ENCODE data around the gene PYGM.

The PYGM gene

GRCh38 chr11:64771861-64772260 lies 12.1 kb upstream of the PYGM start:
- H3K4me3 ChIP-seq (ENCODE audit: low read depth in 1 of 2, low read length in 1 of 2) = peak overlapping the region; percentile 46 to 62
- H3K36me3 ChIP-seq = peaks cover 96% of the 10 kb centered on the region
- H3K9me3 ChIP-seq = peaks cover 6% of the 10 kb centered on the region
- no peaks in the 10 kb centered on the region for H3K27me3 ChIP-seq
- H3K4me1 ChIP-seq (ENCODE audit: control insufficient read depth in 1 of 2, insufficient read depth in 1 of 2, low read depth in 1 of 2, low read length in 1 of 2) = peaks cover 78 to 79% of the 10 kb centered on the region in 2 experiments
- TF ChIP-seq, protein P1, sequence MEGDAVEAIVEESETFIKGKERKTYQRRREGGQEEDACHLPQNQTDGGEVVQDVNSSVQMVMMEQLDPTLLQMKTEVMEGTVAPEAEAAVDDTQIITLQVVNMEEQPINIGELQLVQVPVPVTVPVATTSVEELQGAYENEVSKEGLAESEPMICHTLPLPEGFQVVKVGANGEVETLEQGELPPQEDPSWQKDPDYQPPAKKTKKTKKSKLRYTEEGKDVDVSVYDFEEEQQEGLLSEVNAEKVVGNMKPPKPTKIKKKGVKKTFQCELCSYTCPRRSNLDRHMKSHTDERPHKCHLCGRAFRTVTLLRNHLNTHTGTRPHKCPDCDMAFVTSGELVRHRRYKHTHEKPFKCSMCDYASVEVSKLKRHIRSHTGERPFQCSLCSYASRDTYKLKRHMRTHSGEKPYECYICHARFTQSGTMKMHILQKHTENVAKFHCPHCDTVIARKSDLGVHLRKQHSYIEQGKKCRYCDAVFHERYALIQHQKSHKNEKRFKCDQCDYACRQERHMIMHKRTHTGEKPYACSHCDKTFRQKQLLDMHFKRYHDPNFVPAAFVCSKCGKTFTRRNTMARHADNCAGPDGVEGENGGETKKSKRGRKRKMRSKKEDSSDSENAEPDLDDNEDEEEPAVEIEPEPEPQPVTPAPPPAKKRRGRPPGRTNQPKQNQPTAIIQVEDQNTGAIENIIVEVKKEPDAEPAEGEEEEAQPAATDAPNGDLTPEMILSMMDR (IDR thresholded peaks at IDR 0.05) = no peak
- H3K27ac ChIP-seq = peak overlapping the region; percentile 99

DNA sequence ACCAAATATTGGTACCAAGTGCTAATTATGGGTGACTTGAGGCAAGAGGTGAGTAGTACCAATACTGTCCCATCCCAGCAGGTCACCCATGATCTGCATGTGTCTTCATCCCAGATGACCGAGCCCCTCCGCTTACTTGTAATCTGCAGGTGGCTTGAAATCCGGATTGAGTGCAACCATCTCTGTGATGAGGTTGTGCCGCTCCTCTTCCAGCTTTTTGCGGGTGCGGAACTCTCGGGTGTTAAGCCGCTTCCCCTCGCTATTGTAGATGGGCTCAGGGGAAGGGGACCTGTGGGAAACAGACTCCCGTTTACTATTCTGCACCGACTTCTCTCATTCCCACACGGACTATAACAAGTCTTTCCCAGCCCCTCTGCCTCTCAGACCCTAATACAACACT lies 10.3 kb upstream of the PYGM start:
- TF ChIP-seq, protein P1 (IDR thresholded peaks at IDR 0.05) = no peak
- H3K27ac ChIP-seq = peak overlapping the region; percentile 99
- H3K27me3 ChIP-seq = no peaks in the 10 kb centered on the region
- H3K4me3 ChIP-seq (ENCODE audit: low read depth in 1 of 2, low read length in 1 of 2) = no peak overlapping the region
- H3K4me1 ChIP-seq (ENCODE audit: control insufficient read depth in 1 of 2, insufficient read depth in 1 of 2, low read depth in 1 of 2, low read length in 1 of 2) = peaks cover 61 to 62% of the 10 kb centered on the region in 2 experiments
- peaks cover 97% of the 10 kb centered on the region for H3K36me3 ChIP-seq
- H3K9me3 ChIP-seq = peaks cover 6% of the 10 kb centered on the region

- Histone ChIP-seq H3K4me1 (ENCODE audit: control insufficient read depth in 1 of 2, insufficient read depth in 1 of 2, low read depth in 1 of 2, low read length in 1 of 2) (peaks cover 52 to 53% of the 10 kb centered on the region in 2 experiments), H3K36me3 (peaks cover 97% of the 10 kb centered on the region), H3K4me3 (ENCODE audit: low read depth in 1 of 2, low read length in 1 of 2) (no peak overlapping the region), H3K9me3 (peaks cover 6% of the 10 kb centered on the region), H3K27ac (peak overlapping the region; percentile 99), H3K27me3 (no peaks in the 10 kb centered on the region)
- TF ChIP-seq, protein P1 (IDR thresholded peaks at IDR 0.05) = no peak
Measured at GRCh38 chr11:64769283-64769682, 9.5 kb upstream of the PYGM start.

DNA sequence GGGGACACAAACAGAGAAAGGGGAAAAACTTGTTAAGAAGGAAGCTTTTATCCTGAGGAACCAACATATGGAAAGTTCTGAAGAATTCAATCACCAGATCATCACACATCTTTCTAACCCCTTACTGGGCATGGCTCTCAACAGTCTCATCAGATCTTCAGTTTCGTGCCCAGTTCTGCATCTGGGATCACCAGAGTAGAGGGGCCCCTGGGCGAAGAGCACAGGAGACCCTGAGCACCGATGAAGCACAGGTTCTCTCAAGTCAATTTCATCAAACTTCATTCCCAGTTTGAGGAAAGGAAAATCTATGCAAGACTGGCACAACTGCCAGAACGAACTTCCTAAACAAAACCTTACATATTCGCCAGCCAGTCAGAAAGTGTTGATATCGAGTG lies 8.5 kb upstream of the PYGM start:
- Histone ChIP-seq H3K9me3 (peaks cover 6% of the 10 kb centered on the region), H3K27ac (peak overlapping the region; percentile 99), H3K36me3 (peaks cover 97% of the 10 kb centered on the region), H3K4me3 (ENCODE audit: low read depth in 1 of 2, low read length in 1 of 2) (peak overlapping the region in 1 of 2 experiments; percentile 17), H3K27me3 (no peaks in the 10 kb centered on the region), H3K4me1 (ENCODE audit: control insufficient read depth in 1 of 2, insufficient read depth in 1 of 2, low read depth in 1 of 2, low read length in 1 of 2) (peaks cover 43 to 44% of the 10 kb centered on the region in 2 experiments)
- TF ChIP-seq, protein P1 (IDR thresholded peaks at IDR 0.05) = no peak

- TF ChIP-seq, protein P1 (IDR thresholded peaks at IDR 0.05) = peak; percentile 78
- peaks cover 36 to 37% of the 10 kb centered on the region in 2 experiments for H3K4me1 ChIP-seq (ENCODE audit: control insufficient read depth in 1 of 2, insufficient read depth in 1 of 2, low read depth in 1 of 2, low read length in 1 of 2)
- H3K27ac ChIP-seq = peak overlapping the region; percentile 99
- peaks cover 97% of the 10 kb centered on the region for H3K36me3 ChIP-seq
- H3K9me3 ChIP-seq = peaks cover 6% of the 10 kb centered on the region
- H3K4me3 ChIP-seq (ENCODE audit: low read depth in 1 of 2, low read length in 1 of 2) = peak overlapping the region in 1 of 2 experiments; percentile 17
- H3K27me3 ChIP-seq = no peaks in the 10 kb centered on the region
Measured at GRCh38 chr11:64767344-64768299, 7.8 kb upstream of the PYGM start.

All from neutrophil (primary cell).